Smooth muscle cell (in vitro differentiated cells): Measurements from ENCODE around the gene STK25. TPM values are rescaled to one million over a fixed set of nuclear protein-coding genes. Genes with fewer than 3 reads are reported as not detected.
"Not testable (repeated sequence)": the region's sequence is repeated elsewhere in the genome, so short reads cannot be mapped to it uniquely, and the experiment has no call there.

Source experiments
- DNase-seq: peaks from one replicate; lab custom pipeline; 2025; ENCODE audit not compliant: unreplicated experiment; lab: John Stamatoyannopoulos, UW
- H2AFZ ChIP-seq: fragments of 200-600 bp; sonication (generic); 2 replicates; pipeline ENCODE4 v1.6.0; 2016; ENCODE audit warnings: antibody characterized with exemption, low read depth, mild to moderate bottlenecking
- H3F3A ChIP-seq: fragments of 200-600 bp; sonication (generic); 2 replicates; pipeline ENCODE4 v1.6.0; 2017; ENCODE audit warnings: antibody characterized with exemption, low read depth
- H3K27ac ChIP-seq: fragments of 200-600 bp; sonication (generic); 2 replicates; pipeline ENCODE4 v1.5.1; 2016; ENCODE audit warnings: low read depth, mild to moderate bottlenecking
- H3K27me3 ChIP-seq: fragments of 200-600 bp; sonication (generic); 2 replicates; pipeline ENCODE4 v1.6.1; 2016; ENCODE audit warnings: low read depth, mild to moderate bottlenecking
- H3K36me3 ChIP-seq: fragments of 200-600 bp; sonication (generic); 2 replicates; pipeline ENCODE4 v1.5.1; 2016; ENCODE audit warnings: low read depth
- H3K4me1 ChIP-seq: fragments of 200-600 bp; sonication (generic); 2 replicates; pipeline ENCODE4 v1.5.1; 2016; ENCODE audit warnings: low read depth
- H3K4me2 ChIP-seq: fragments of 200-600 bp; sonication (generic); 2 replicates; pipeline ENCODE4 v1.6.0; 2016; ENCODE audit warnings: mild to moderate bottlenecking
- H3K4me3 ChIP-seq: fragments of 200-600 bp; sonication (generic); 2 replicates; pipeline ENCODE4 v1.5.1; 2016; ENCODE audit warnings: mild to moderate bottlenecking
- H3K79me2 ChIP-seq: fragments of 200-600 bp; sonication (generic); 2 replicates; pipeline ENCODE4 v1.6.0; 2016; ENCODE audit warnings: low read depth, mild to moderate bottlenecking
- H3K9ac ChIP-seq: fragments of 200-600 bp; sonication (generic); 2 replicates; pipeline ENCODE4 v1.6.0; 2016; ENCODE audit warnings: low read depth
- H3K9me3 ChIP-seq: fragments of 200-600 bp; sonication (generic); replicated peaks from 2 replicates; pipeline ENCODE4 v1.5.1; 2016; ENCODE audit warnings: low read depth
- H4K20me1 ChIP-seq: fragments of 200-600 bp; sonication (generic); 2 replicates; pipeline ENCODE4 v1.6.0; 2016; ENCODE audit warnings: low read depth
- WGBS: methylation state at CpG from one replicate; pipeline ENCODE4 v1.1.7; 2016; ENCODE audit warnings: low lambda C conversion rate; 5-methylcytosine and 5-hydroxymethylcytosine counted together
- polyA plus RNA-seq: library from polyadenylated mRNA; unstranded; fragments of >200 nt; fragmentation: Nextera tagmentation; extraction: Ambion mirVana; gene quantifications from 2 replicates; pipeline ENCODE4 v1.2.1, GENCODE V29; 2016
- total RNA-seq: library from RNA; depleted of rRNA; stranded (reverse); fragments of >200 nt; gene quantifications from 2 replicates; pipeline ENCODE4 v1.2.3, GENCODE V29; 2014
- TF ChIP-seq, protein P1 (sequence below): fragments of 200-600 bp; sonication (generic); IDR thresholded peaks from 2 replicates; pipeline ENCODE4 v1.5.1; 2017; ENCODE audit warnings: borderline replicate concordance, mild to moderate bottlenecking, antibody characterized with exemption; ENCODE audit not compliant: insufficient read depth, poor library complexity, severe bottlenecking

STK25 gene
- total and polyA plus RNA-seq, 2 experiments from 2014 or later, result 200 to 212 TPM

DNA sequence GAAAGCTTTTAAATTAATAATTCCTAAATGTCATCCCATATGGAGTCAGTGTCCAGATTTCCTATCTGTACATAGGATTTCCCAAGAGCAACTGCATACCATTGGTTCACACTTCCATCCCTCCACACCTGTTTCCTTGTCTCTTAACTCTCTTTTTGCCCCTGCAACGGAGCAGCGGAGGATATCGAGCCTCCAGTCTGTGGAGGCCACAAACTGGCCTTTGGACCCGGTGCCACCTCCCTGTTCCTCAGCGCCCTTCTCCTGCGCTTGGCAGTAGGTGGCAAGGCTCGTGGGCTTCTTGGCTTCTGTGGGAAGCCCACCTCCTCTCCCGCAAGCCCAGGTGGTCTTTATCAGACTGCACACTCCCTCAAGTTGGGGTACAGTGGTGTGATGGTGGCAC, 23.8 kb upstream of the STK25 start:
- Histone ChIP-seq H3K4me1 (no peaks in the 10 kb centered on the region), H3K4me2 (no peak overlapping the region), H3F3A (no peaks in the 10 kb centered on the region), H3K4me3 (no peak overlapping the region), H4K20me1 (no peaks in the 10 kb centered on the region), H3K27me3 (peaks cover 3% of the 10 kb centered on the region), H2AFZ (no peak overlapping the region), H3K79me2 (no peaks in the 10 kb centered on the region), H3K9me3 (no peaks in the 10 kb centered on the region), H3K9ac (no peak overlapping the region), H3K36me3 (no peaks in the 10 kb centered on the region), H3K27ac (no peak overlapping the region)
- TF ChIP-seq, protein P1, sequence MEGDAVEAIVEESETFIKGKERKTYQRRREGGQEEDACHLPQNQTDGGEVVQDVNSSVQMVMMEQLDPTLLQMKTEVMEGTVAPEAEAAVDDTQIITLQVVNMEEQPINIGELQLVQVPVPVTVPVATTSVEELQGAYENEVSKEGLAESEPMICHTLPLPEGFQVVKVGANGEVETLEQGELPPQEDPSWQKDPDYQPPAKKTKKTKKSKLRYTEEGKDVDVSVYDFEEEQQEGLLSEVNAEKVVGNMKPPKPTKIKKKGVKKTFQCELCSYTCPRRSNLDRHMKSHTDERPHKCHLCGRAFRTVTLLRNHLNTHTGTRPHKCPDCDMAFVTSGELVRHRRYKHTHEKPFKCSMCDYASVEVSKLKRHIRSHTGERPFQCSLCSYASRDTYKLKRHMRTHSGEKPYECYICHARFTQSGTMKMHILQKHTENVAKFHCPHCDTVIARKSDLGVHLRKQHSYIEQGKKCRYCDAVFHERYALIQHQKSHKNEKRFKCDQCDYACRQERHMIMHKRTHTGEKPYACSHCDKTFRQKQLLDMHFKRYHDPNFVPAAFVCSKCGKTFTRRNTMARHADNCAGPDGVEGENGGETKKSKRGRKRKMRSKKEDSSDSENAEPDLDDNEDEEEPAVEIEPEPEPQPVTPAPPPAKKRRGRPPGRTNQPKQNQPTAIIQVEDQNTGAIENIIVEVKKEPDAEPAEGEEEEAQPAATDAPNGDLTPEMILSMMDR, result no peak
- no peak for DNase-seq
- WGBS, result 94% methylated on average over 8 of the region's 8 CpGs

DNA sequence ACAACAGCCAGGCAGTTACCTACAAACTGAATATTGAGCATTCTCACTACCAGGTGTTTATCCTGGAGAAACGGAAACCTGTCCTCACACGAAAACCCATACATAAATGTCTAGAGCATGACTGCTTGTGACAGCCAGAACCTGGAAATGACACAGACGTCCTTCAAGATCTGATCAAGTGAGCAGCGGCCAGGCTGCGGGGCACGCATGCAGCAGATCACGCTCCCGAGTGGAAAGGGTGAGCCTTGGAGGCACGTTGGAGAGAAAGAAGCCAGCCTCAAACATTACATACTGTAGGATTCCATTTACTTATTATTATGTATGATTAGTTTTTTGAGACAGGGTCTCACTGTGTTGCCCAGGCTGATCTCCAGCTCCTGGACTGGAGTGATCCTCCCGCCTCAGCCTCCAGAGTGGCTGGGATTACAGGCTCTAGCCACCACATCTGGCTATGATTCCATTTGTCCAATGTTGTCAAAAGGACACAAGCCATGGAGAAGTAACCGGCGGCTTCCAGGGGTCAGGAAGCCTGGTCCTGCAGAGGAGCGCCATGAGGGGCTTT, 22.9 kb upstream of the STK25 start:
- Histone ChIP-seq H3K9me3 (no peaks in the 10 kb centered on the region), H3K27ac (no peak overlapping the region), H3F3A (no peaks in the 10 kb centered on the region), H3K36me3 (no peaks in the 10 kb centered on the region), H3K4me3 (no peak overlapping the region), H3K4me1 (no peaks in the 10 kb centered on the region), H2AFZ (no peak overlapping the region), H3K79me2 (no peaks in the 10 kb centered on the region), H3K27me3 (peaks cover 3% of the 10 kb centered on the region), H3K9ac (no peak overlapping the region), H4K20me1 (no peaks in the 10 kb centered on the region), H3K4me2 (no peak overlapping the region)
- WGBS, result 88% methylated on average over 13 of the region's 13 CpGs
- TF ChIP-seq, protein P1, result no peak
- DNase-seq, result no peak

DNA sequence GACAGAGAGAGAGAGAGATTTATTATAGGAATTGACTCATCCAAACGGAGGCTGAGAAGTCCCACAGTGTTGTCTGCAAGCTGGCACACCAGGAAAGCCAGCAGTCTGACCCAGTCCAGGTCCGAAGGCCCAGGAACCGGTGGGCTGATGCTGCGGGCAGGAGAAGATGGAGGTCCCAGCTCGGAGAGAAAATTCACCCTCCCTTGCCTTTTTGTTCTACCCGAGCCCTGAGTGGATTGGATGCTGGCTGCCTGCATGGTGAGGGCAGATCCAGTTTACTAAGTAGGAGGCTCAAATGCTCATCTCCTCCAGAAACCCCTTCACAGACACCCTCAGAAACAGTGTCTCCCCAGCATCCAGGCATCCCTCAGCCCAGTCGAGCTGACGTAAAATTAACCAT, 22.2 kb upstream of the STK25 start:
- Histone ChIP-seq H3K4me1 (no peaks in the 10 kb centered on the region), H3K27ac (no peak overlapping the region), H3K79me2 (no peaks in the 10 kb centered on the region), H4K20me1 (no peaks in the 10 kb centered on the region), H3K9me3 (no peaks in the 10 kb centered on the region), H3K9ac (no peak overlapping the region), H2AFZ (no peak overlapping the region), H3K27me3 (peaks cover 3% of the 10 kb centered on the region), H3K4me2 (no peak overlapping the region), H3K4me3 (no peak overlapping the region), H3K36me3 (no peaks in the 10 kb centered on the region), H3F3A (no peaks in the 10 kb centered on the region)
- TF ChIP-seq, protein P1, result no peak
- DNase-seq, result no peak
- WGBS, result 88% methylated on average over 8 of the region's 8 CpGs

DNA sequence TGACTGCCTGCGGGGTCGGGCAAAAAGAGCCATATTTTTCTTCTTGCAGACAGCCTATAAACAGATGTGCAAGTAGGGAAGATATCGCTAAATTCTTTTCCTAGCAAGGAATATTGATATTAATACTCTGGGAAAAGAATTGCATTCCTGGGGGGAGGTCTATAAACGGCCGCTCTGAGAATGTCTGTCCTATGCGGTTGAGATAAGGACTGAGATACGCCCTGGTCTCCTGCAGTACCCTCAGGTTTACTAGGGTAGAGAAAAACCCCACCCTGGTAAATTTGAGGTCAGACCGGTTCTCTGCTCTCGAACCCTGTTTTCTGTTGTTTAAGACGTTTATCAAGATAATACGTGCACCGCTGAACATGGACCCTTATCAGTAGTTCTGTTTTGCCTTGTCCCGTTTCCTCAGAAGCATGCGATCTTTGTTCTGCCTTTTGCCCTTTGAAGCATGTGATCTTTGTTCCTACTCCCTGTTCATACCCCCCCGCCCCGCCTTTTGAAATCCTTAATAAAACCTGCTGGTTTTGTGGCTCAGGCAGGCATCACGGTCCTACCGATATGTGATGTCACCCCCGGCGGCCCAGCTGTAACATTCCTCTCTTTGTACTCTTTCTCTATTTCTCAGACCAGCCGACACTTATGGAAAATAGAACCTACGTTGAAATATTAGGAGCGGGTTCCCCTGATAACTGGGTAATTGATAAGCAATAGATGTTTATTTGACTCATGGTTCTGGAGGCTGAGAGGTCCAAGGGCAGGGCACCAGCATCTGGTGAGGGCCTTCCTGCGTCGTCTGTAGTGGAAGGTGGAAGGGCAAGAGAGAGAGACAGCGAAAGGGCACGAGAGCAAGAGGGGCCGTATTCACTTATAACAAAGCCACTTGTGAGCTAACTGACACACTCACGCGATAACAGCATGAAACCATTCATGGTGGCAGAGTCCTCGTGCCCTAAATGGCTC, 17.7 kb upstream of the STK25 start:
- H3F3A ChIP-seq, H3K4me2 ChIP-seq, H3K9ac ChIP-seq, DNase-seq, H3K4me3 ChIP-seq, H4K20me1 ChIP-seq, H3K27me3 ChIP-seq, H2AFZ ChIP-seq, H3K4me1 ChIP-seq, H3K27ac ChIP-seq, H3K9me3 ChIP-seq, H3K36me3 ChIP-seq, H3K79me2 ChIP-seq: not testable (repeated sequence)
- WGBS, result 88% methylated on average over 31 of the region's 31 CpGs
